Measurements from ENCODE around the gene ATG7.

- TF ChIP-seq, protein P1, sequence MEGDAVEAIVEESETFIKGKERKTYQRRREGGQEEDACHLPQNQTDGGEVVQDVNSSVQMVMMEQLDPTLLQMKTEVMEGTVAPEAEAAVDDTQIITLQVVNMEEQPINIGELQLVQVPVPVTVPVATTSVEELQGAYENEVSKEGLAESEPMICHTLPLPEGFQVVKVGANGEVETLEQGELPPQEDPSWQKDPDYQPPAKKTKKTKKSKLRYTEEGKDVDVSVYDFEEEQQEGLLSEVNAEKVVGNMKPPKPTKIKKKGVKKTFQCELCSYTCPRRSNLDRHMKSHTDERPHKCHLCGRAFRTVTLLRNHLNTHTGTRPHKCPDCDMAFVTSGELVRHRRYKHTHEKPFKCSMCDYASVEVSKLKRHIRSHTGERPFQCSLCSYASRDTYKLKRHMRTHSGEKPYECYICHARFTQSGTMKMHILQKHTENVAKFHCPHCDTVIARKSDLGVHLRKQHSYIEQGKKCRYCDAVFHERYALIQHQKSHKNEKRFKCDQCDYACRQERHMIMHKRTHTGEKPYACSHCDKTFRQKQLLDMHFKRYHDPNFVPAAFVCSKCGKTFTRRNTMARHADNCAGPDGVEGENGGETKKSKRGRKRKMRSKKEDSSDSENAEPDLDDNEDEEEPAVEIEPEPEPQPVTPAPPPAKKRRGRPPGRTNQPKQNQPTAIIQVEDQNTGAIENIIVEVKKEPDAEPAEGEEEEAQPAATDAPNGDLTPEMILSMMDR (IDR thresholded peaks at IDR 0.05): no peak
- TF ChIP-seq POLR2AphosphoS5 (IDR thresholded peaks at IDR 0.05; ENCODE audit: low read depth, low read length): no peak
- TF ChIP-seq SIN3A (IDR thresholded peaks at IDR 0.05; ENCODE audit: borderline replicate concordance, insufficient read depth, low read depth, low read length): no peak
Measured at GRCh38 chr3:11248596-11248995, 23.6 kb upstream of the ATG7 start.
